HCT116 (cell line): Measurements from ENCODE around the gene HDAC1. TPM values are rescaled to one million over a fixed set of nuclear protein-coding genes. Genes with fewer than 3 reads are reported as not detected.
A peak's percentile ranks its signal among the peaks of the same experiment; 100 is the strongest.

Source experiments
- ATAC-seq: fragments of 200-7000 bp; cut with Tn5 transposase; 2 replicates; pipeline ENCODE4 v1.9.1; 2020; ENCODE audit warnings: mild to moderate bottlenecking, moderate library complexity
- BruUV-seq: library from RNA; stranded (reverse); fragments of 400-500 nt; replicated peaks from 2 replicates; lab custom pipeline; 2021; lab: Mats Ljungman, UMichigan
- CTCF ChIA-PET: fragments of 300-600 bp; sonication (Branson Sonifier 250); formaldehyde crosslinking; loops from one replicate; lab custom pipeline; 2021; ENCODE audit warnings: antibody characterized with exemption; lab: Charles Lee
- POLR2A ChIA-PET: fragments of 300-600, 350-600 bp; sonication (Branson Sonifier 250); formaldehyde crosslinking; loops from one replicate; lab custom pipeline; 2021; ENCODE audit warnings: antibody characterized with exemption; lab: Charles Lee
- RAD21 ChIA-PET, 2 experiments: fragments of 300-600 bp; sonication (Branson Sonifier 250); formaldehyde crosslinking; loops; one replicate each; lab custom pipeline; 2023; ENCODE audit warnings: low total read pairs in 2 of 2; ENCODE audit not compliant: uncharacterized antibody in 2 of 2, unreplicated experiment in 2 of 2, low non-redundant PET in 1 of 2; lab: Charles Lee
- DNase-seq: peaks from one replicate; pipeline ENCODE4 v3.0.0-alpha.2; 2010; ENCODE audit warnings: low read depth, low spot score
- H2AFZ ChIP-seq: fragments of 200-600 bp; shearing (Covaris generic), sonication (generic); 2 replicates; pipeline ENCODE4 v1.6.1; 2017; ENCODE audit warnings: low read depth, mixed run types, mixed read lengths, antibody characterized with exemption, low read length; ENCODE audit not compliant: poor library complexity, severe bottlenecking
- H3K27ac ChIP-seq: 2 replicates; pipeline ENCODE4 v1.5.1; 2012; ENCODE audit warnings: low read depth, low read length
- H3K27me3 ChIP-seq: fragments of 200-600 bp; sonication (generic); 2 replicates; pipeline ENCODE4 v1.6.1; 2016; ENCODE audit warnings: mixed run types, low read length, mixed read lengths; ENCODE audit not compliant: insufficient read depth
- H3K36me3 ChIP-seq, 2 experiments: fragments of 200-500 bp in 1 of 2; fragments of 200-600 bp in 1 of 2; sonication (Bioruptor generic) in 1 of 2; sonication (generic) in 1 of 2; 2 replicates each; pipeline versions ENCODE4 v1.5.1 to v1.6.1; 2014 to 2016; ENCODE audit warnings: low read length in 2 of 2, inconsistent platforms in 1 of 2, mixed read lengths in 1 of 2, mixed run types in 1 of 2; ENCODE audit not compliant: insufficient read depth in 2 of 2, control insufficient read depth in 1 of 2
- H3K4me1 ChIP-seq, 2 experiments: fragments of 200-600 bp in 1 of 2; sonication (generic) in 1 of 2; 2 replicates each; pipeline versions ENCODE4 v1.5.1 to v1.6.1; 2012 to 2017; ENCODE audit warnings: low read length in 2 of 2, inconsistent platforms in 1 of 2, mild to moderate bottlenecking in 1 of 2, mixed read lengths in 1 of 2, mixed run types in 1 of 2, moderate library complexity in 1 of 2; ENCODE audit not compliant: insufficient read depth in 2 of 2, control insufficient read depth in 1 of 2
- H3K4me2 ChIP-seq: fragments of 200-600 bp; sonication (generic); 2 replicates; pipeline ENCODE4 v1.6.1; 2017; ENCODE audit warnings: mixed run types, low read length, mixed read lengths
- H3K4me3 ChIP-seq, 2 experiments: fragments of 200-600 bp in 1 of 2; sonication (generic) in 1 of 2; replicated peaks in 1 of 2; 2 replicates each; pipeline ENCODE4 v1.5.1; 2011 to 2016; ENCODE audit warnings: low read length in 2 of 2, control low read depth in 1 of 2, low read depth in 1 of 2, mild to moderate bottlenecking in 1 of 2, mixed read lengths in 1 of 2, mixed run types in 1 of 2
- H3K79me2 ChIP-seq: fragments of 200-600 bp; sonication (generic); 2 replicates; pipeline ENCODE4 v1.6.1; 2017; ENCODE audit warnings: mild to moderate bottlenecking, mixed run types, low read length, moderate library complexity, mixed read lengths; ENCODE audit not compliant: insufficient read depth
- H3K9ac ChIP-seq: fragments of 200-600 bp; sonication (generic); 2 replicates; pipeline ENCODE4 v1.6.1; 2016; ENCODE audit warnings: low read length, mixed read lengths
- H3K9me2 ChIP-seq: fragments of 200-600 bp; sonication (generic), shearing (Covaris generic); 2 replicates; pipeline ENCODE4 v1.6.1; 2017; ENCODE audit warnings: mixed run types, mild to moderate bottlenecking, moderate library complexity; ENCODE audit not compliant: insufficient read depth
- H3K9me3 ChIP-seq, 2 experiments: fragments of 200-500 bp in 1 of 2; fragments of 200-600 bp in 1 of 2; sonication (Bioruptor generic) in 1 of 2; sonication (generic) in 1 of 2; 2 replicates each; pipeline ENCODE4 v1.6.1; 2014 to 2017; ENCODE audit warnings: low read length in 2 of 2, mixed read lengths in 2 of 2, inconsistent platforms in 1 of 2, low read depth in 1 of 2, mild to moderate bottlenecking in 1 of 2, mixed run types in 1 of 2, moderate library complexity in 1 of 2; ENCODE audit not compliant: control insufficient read depth in 1 of 2, insufficient read depth in 1 of 2
- H4K20me1 ChIP-seq: fragments of 200-600 bp; sonication (generic), shearing (Covaris generic); 2 replicates; pipeline ENCODE4 v1.6.1; 2017; ENCODE audit warnings: mixed run types, mild to moderate bottlenecking, moderate library complexity; ENCODE audit not compliant: insufficient read depth
- CEBPB ChIP-seq: IDR thresholded peaks from 2 replicates; pipeline ENCODE4 v1.6.1; 2012; ENCODE audit warnings: low read depth
- ELF1 ChIP-seq: IDR thresholded peaks from 2 replicates; pipeline ENCODE4 v1.6.1; 2012; ENCODE audit warnings: low read depth, borderline replicate concordance
- EZH2 ChIP-seq: fragments of 200-600 bp; sonication (generic); IDR thresholded peaks from 2 replicates; pipeline ENCODE4 v1.6.1; 2017; ENCODE audit warnings: antibody characterized with exemption, mixed run types
- EZH2phosphoT487 ChIP-seq: fragments of 200-600 bp; IDR thresholded peaks from 2 replicates; pipeline ENCODE4 v1.6.1; 2018; ENCODE audit warnings: antibody characterized with exemption, borderline replicate concordance
- POLR2A ChIP-seq: IDR thresholded peaks from 2 replicates; pipeline ENCODE4 v1.7.0; 2011; ENCODE audit warnings: borderline replicate concordance; ENCODE audit not compliant: insufficient read depth, insufficient read length; ENCODE audit errors: extremely low read depth
- POLR2AphosphoS5 ChIP-seq: IDR thresholded peaks from 2 replicates; pipeline ENCODE4 v1.6.1; 2011; ENCODE audit warnings: mild to moderate bottlenecking, low read depth, low read length, moderate library complexity
- SP1 ChIP-seq: IDR thresholded peaks from 2 replicates; pipeline ENCODE4 v1.6.1; 2012; ENCODE audit warnings: low read depth
- SRF ChIP-seq: IDR thresholded peaks from 2 replicates; pipeline ENCODE4 v1.6.1; 2012; ENCODE audit warnings: low read depth
- TCF7L2 ChIP-seq: IDR thresholded peaks from 2 replicates; pipeline ENCODE4 v1.7.0; 2011; ENCODE audit warnings: borderline replicate concordance, inconsistent platforms; ENCODE audit not compliant: insufficient read depth, insufficient read length; ENCODE audit errors: extremely low read depth
- ZFX ChIP-seq: fragments of 450-650 bp; IDR thresholded peaks from 2 replicates; pipeline ENCODE4 v1.6.1; 2017
- ZNF274 ChIP-seq: fragments of 200-500 bp; sonication (Bioruptor generic); IDR thresholded peaks from 2 replicates; pipeline ENCODE4 v1.6.1; 2014; ENCODE audit warnings: mild to moderate bottlenecking, low read depth, low read length, inconsistent platforms
- intact Hi-C: fragments of 100-400 bp; cut with micrococcal nuclease; formaldehyde crosslinking; loops from 2 replicates; pipeline ENCODE4 v1.10.0; 2022
- total RNA-seq: library from RNA; stranded (reverse); gene quantifications from one replicate; pipeline ENCODE4 v1.2.1, GENCODE V29; 2021; ENCODE audit not compliant: unreplicated experiment
- TF ChIP-seq, protein P1 (sequence below): IDR thresholded peaks from 2 replicates; pipeline ENCODE4 v1.6.1; 2011; ENCODE audit warnings: mild to moderate bottlenecking, low read length, moderate library complexity; ENCODE audit not compliant: insufficient replicate concordance; ENCODE audit errors: extremely low read depth
- TF ChIP-seq, protein P2 (sequence below): IDR thresholded peaks from 2 replicates; pipeline ENCODE4 v1.6.1; 2012
- TF ChIP-seq, protein P3 (sequence below): IDR thresholded peaks from 2 replicates; pipeline ENCODE4 v1.6.1; 2012; ENCODE audit warnings: low read depth
- TF ChIP-seq, protein P4 (sequence below), 3 experiments: fragments of 200-600 bp in 1 of 3; sonication (generic) in 1 of 3; IDR thresholded peaks in 2 of 3; conservative IDR thresholded peaks in 1 of 3; 2 replicates each; pipeline ENCODE4 v1.5.1; 2012 to 2017; ENCODE audit warnings: low read depth in 2 of 3, low read length in 2 of 3, antibody characterized with exemption in 1 of 3, borderline replicate concordance in 1 of 3, control low read depth in 1 of 3, mild to moderate bottlenecking in 1 of 3, mixed read lengths in 1 of 3, mixed run types in 1 of 3, moderate library complexity in 1 of 3; ENCODE audit not compliant: insufficient read depth in 1 of 3
- TF ChIP-seq, protein P5 (sequence below): IDR thresholded peaks from 2 replicates; pipeline ENCODE4 v1.6.1; 2012

The HDAC1 gene
- total RNA-seq, 1 experiment from 2014 or later, result 232 TPM

DNA sequence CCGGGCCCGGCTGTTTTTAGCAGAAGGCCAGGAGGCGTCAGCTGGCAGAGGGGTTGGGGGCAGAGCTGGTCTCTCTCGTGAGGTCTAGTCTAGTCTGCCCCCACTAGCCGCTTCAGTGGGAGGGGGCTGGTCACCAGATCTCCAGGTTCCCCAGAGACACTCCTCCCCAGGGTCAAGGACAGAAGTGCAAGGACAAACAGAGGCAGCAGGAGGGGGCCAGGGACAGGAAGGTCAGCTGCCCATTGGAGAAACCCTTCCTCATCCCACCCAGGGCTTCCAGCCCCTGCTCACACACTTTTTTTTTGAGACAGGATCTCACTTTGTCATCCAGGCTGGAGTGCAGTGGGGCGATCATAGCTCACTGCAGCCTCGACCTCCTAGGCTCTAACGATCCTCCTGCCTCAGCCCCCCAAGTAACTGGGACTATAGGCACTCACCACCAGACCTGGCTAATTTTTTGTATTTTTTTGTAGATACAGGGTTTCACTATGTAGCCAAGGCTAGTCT, 60.4 kb downstream of the HDAC1 start:
- POLR2A ChIA-PET, result interaction anchor here (1.7 to 2.7 kb wide), 2 partner anchors 15 to 17 kb away, joined by 4 to 18 read pairs; partner anchors contain the start of gene MARCKSL1
- TF ChIP-seq, protein P1, sequence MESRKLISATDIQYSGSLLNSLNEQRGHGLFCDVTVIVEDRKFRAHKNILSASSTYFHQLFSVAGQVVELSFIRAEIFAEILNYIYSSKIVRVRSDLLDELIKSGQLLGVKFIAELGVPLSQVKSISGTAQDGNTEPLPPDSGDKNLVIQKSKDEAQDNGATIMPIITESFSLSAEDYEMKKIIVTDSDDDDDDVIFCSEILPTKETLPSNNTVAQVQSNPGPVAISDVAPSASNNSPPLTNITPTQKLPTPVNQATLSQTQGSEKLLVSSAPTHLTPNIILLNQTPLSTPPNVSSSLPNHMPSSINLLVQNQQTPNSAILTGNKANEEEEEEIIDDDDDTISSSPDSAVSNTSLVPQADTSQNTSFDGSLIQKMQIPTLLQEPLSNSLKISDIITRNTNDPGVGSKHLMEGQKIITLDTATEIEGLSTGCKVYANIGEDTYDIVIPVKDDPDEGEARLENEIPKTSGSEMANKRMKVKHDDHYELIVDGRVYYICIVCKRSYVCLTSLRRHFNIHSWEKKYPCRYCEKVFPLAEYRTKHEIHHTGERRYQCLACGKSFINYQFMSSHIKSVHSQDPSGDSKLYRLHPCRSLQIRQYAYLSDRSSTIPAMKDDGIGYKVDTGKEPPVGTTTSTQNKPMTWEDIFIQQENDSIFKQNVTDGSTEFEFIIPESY, result no peak
- no peak for TF ChIP-seq TCF7L2
- TF ChIP-seq, protein P2, sequence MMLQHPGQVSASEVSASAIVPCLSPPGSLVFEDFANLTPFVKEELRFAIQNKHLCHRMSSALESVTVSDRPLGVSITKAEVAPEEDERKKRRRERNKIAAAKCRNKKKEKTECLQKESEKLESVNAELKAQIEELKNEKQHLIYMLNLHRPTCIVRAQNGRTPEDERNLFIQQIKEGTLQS, result no peak
- TF ChIP-seq CEBPB, result no peak
- no peak for TF ChIP-seq ZFX
- no peak for TF ChIP-seq SP1
- TF ChIP-seq, protein P3, sequence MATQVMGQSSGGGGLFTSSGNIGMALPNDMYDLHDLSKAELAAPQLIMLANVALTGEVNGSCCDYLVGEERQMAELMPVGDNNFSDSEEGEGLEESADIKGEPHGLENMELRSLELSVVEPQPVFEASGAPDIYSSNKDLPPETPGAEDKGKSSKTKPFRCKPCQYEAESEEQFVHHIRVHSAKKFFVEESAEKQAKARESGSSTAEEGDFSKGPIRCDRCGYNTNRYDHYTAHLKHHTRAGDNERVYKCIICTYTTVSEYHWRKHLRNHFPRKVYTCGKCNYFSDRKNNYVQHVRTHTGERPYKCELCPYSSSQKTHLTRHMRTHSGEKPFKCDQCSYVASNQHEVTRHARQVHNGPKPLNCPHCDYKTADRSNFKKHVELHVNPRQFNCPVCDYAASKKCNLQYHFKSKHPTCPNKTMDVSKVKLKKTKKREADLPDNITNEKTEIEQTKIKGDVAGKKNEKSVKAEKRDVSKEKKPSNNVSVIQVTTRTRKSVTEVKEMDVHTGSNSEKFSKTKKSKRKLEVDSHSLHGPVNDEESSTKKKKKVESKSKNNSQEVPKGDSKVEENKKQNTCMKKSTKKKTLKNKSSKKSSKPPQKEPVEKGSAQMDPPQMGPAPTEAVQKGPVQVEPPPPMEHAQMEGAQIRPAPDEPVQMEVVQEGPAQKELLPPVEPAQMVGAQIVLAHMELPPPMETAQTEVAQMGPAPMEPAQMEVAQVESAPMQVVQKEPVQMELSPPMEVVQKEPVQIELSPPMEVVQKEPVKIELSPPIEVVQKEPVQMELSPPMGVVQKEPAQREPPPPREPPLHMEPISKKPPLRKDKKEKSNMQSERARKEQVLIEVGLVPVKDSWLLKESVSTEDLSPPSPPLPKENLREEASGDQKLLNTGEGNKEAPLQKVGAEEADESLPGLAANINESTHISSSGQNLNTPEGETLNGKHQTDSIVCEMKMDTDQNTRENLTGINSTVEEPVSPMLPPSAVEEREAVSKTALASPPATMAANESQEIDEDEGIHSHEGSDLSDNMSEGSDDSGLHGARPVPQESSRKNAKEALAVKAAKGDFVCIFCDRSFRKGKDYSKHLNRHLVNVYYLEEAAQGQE, result no peak
- TF ChIP-seq, protein P4, sequence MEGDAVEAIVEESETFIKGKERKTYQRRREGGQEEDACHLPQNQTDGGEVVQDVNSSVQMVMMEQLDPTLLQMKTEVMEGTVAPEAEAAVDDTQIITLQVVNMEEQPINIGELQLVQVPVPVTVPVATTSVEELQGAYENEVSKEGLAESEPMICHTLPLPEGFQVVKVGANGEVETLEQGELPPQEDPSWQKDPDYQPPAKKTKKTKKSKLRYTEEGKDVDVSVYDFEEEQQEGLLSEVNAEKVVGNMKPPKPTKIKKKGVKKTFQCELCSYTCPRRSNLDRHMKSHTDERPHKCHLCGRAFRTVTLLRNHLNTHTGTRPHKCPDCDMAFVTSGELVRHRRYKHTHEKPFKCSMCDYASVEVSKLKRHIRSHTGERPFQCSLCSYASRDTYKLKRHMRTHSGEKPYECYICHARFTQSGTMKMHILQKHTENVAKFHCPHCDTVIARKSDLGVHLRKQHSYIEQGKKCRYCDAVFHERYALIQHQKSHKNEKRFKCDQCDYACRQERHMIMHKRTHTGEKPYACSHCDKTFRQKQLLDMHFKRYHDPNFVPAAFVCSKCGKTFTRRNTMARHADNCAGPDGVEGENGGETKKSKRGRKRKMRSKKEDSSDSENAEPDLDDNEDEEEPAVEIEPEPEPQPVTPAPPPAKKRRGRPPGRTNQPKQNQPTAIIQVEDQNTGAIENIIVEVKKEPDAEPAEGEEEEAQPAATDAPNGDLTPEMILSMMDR (IDR thresholded peaks at IDR 0.05 in 2 of 3, conservative IDR thresholded peaks at IDR 0.05 in 1 of 3; ENCODE audit: borderline replicate concordance in 1 of 3, insufficient read depth in 1 of 3, low read depth in 2 of 3, low read length in 2 of 3), result no peak
- TF ChIP-seq ZNF274, result no peak
- TF ChIP-seq, protein P5, sequence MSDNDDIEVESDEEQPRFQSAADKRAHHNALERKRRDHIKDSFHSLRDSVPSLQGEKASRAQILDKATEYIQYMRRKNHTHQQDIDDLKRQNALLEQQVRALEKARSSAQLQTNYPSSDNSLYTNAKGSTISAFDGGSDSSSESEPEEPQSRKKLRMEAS, result no peak
- no peak for TF ChIP-seq ELF1
- TF ChIP-seq EZH2, result no peak
- no peak for TF ChIP-seq POLR2AphosphoS5
- no peak for TF ChIP-seq SRF
- no peak for TF ChIP-seq EZH2phosphoT487
- no peak for TF ChIP-seq POLR2A
- H3K4me3 ChIP-seq, result peak overlapping the region; percentile 69 to 78
- no peaks in the 10 kb centered on the region for H3K9me3 ChIP-seq
- no peaks in the 10 kb centered on the region for H4K20me1 ChIP-seq
- H2AFZ ChIP-seq, result no peak overlapping the region
- peak overlapping the region; percentile 90 for H3K4me2 ChIP-seq
- no peaks in the 10 kb centered on the region for H3K9me2 ChIP-seq
- no peaks in the 10 kb centered on the region for H3K79me2 ChIP-seq
- ATAC-seq, result no peak
- H3K4me1 ChIP-seq, result peaks cover 5 to 21% of the 10 kb centered on the region in 2 experiments; a peak in 3 of 4 replicates
- CTCF ChIA-PET, result interaction anchor here (2.4 kb wide), 1 partner anchor 16 kb away, joined by 8 read pairs; the partner anchor contains the start of gene MARCKSL1
- RAD21 ChIA-PET, result no interaction called here
- no peak for DNase-seq
- BruUV-seq, result TSS peak; percentile 39
- H3K27ac ChIP-seq, result peak overlapping the region; percentile 89
- H3K27me3 ChIP-seq, result no peaks in the 10 kb centered on the region
- intact Hi-C loops, result no loop called here
- H3K36me3 ChIP-seq, result no peaks in the 10 kb centered on the region
- H3K9ac ChIP-seq, result peak overlapping the region; percentile 86
